OCI-LY3 (cell line): ENCODE data around the gene NUP133.

ENCODE experiments used
- H2AFZ ChIP-seq: fragments of 200-600, 300-600 bp; shearing (Covaris generic); 2 replicates; pipeline ENCODE4 v1.6.0; 2014; ENCODE audit warnings: antibody characterized with exemption, low read depth, low read length
- H3K27ac ChIP-seq: fragments of 200-600, 300-600 bp; sonication (generic); 2 replicates; pipeline ENCODE4 v1.5.1; 2014; ENCODE audit warnings: mild to moderate bottlenecking, low read length, moderate library complexity, mixed read lengths
- H3K27me3 ChIP-seq: fragments of 200-600, 300-600 bp; sonication (generic); 2 replicates; pipeline ENCODE4 v1.6.1; 2014; ENCODE audit warnings: low read depth, low read length, mixed read lengths
- H3K36me3 ChIP-seq: fragments of 200-600, 300-600 bp; sonication (generic); replicated peaks from 2 replicates; pipeline ENCODE3; 2014; ENCODE audit warnings: low read depth, low read length, mixed read lengths
- H3K4me1 ChIP-seq: fragments of 300-600, 200-600 bp; sonication (generic); 2 replicates; pipeline ENCODE4 v1.6.1; 2014; ENCODE audit warnings: low read length, mixed read lengths
- H3K4me2 ChIP-seq: fragments of 200-600, 300-600 bp; sonication (generic); 2 replicates; pipeline ENCODE4 v1.6.1; 2014; ENCODE audit warnings: low read length, mixed read lengths
- H3K4me3 ChIP-seq: fragments of 300-600, 200-600 bp; sonication (generic); 2 replicates; pipeline ENCODE4 v1.5.1; 2014; ENCODE audit warnings: antibody characterized with exemption, mild to moderate bottlenecking, low read length, moderate library complexity
- H3K79me2 ChIP-seq: fragments of 300-600, 200-600 bp; shearing (Covaris generic); 2 replicates; pipeline ENCODE4 v1.6.1; 2014; ENCODE audit warnings: mild to moderate bottlenecking, low read length, mixed read lengths
- H3K9ac ChIP-seq: fragments of 300-600, 200-600 bp; shearing (Covaris generic); 2 replicates; pipeline ENCODE4 v1.6.0; 2014; ENCODE audit warnings: mild to moderate bottlenecking, low read length, moderate library complexity
- H3K9me3 ChIP-seq: fragments of 200-600, 300-600 bp; shearing (Covaris generic); 2 replicates; pipeline ENCODE4 v1.6.1; 2014; ENCODE audit warnings: low read length, mixed read lengths; ENCODE audit not compliant: insufficient read depth
- H4K20me1 ChIP-seq: fragments of 200-600, 300-600 bp; sonication (generic); 2 replicates; pipeline ENCODE4 v1.6.1; 2016; ENCODE audit warnings: low read length, mixed read lengths; ENCODE audit not compliant: insufficient read depth
- EZH2phosphoT487 ChIP-seq: fragments of 200-600 bp; shearing (Covaris generic); IDR thresholded peaks from 2 replicates; pipeline ENCODE4 v1.6.1; 2018; ENCODE audit warnings: antibody characterized with exemption, mixed run types, low read depth
- TF ChIP-seq, protein P1 (sequence below): fragments of 200-600, 300-600 bp; sonication (generic); IDR thresholded peaks from 2 replicates; pipeline ENCODE4 v1.5.1; 2014; ENCODE audit warnings: antibody characterized with exemption, low read length, low read depth

Gene NUP133

DNA sequence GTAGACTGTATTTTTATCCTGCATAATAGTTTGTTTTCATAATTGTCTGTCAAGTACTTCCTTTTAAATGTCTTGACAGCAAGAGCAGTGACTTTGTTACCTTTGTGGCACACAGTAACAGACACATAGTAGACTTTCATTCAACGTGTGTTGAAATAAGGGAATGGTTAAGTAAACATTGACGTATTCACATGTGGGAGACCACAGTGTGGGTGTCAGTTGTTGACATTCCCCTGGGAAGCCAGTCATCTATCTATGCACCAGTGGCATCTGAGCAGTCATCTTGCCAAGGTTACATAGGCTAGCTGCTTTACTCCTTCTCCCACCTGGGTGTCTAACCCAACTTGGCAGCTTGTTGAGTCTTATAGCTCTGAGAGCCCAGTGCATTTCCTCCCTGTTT lies 1.4 kb upstream of the NUP133 start:
- Histone ChIP-seq H4K20me1 (no peaks in the 10 kb centered on the region), H3K27ac (no peak overlapping the region), H3K79me2 (peaks cover 28% of the 10 kb centered on the region), H3K9ac (no peak overlapping the region), H2AFZ (no peak overlapping the region), H3K9me3 (no peaks in the 10 kb centered on the region), H3K4me1 (peaks cover 13% of the 10 kb centered on the region), H3K4me2 (no peak overlapping the region), H3K36me3 (peaks cover 8% of the 10 kb centered on the region), H3K27me3 (no peaks in the 10 kb centered on the region), H3K4me3 (no peak overlapping the region)
- TF ChIP-seq EZH2phosphoT487: no peak
- TF ChIP-seq, protein P1, sequence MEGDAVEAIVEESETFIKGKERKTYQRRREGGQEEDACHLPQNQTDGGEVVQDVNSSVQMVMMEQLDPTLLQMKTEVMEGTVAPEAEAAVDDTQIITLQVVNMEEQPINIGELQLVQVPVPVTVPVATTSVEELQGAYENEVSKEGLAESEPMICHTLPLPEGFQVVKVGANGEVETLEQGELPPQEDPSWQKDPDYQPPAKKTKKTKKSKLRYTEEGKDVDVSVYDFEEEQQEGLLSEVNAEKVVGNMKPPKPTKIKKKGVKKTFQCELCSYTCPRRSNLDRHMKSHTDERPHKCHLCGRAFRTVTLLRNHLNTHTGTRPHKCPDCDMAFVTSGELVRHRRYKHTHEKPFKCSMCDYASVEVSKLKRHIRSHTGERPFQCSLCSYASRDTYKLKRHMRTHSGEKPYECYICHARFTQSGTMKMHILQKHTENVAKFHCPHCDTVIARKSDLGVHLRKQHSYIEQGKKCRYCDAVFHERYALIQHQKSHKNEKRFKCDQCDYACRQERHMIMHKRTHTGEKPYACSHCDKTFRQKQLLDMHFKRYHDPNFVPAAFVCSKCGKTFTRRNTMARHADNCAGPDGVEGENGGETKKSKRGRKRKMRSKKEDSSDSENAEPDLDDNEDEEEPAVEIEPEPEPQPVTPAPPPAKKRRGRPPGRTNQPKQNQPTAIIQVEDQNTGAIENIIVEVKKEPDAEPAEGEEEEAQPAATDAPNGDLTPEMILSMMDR: no peak

DNA sequence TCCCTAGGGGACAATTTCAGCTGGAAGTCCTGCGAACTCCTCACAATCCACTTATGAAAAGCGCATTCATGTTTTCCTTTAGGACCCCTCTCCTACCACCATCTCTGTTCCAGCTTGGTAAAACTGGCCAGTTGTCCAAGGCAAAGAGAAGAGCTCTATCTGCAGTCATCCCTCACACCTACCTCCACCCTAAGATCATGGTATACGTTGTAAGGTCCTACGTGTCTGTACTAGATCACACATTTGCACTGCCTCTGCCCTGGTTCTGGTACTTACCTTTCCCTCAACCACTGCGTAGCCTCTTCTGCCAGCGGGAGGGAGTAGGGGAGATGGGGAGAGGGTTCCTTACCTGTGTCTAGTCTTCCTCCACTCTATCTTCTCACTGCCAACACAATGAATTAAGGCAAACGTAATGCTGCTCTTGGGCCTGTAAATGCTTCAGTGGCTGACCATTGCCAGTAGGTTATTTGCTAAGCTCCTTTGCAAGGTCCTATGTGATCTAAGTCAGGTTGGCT lies 739 bp upstream of the NUP133 start:
- H3K4me1 ChIP-seq: peaks cover 13% of the 10 kb centered on the region
- peak overlapping the region; percentile 99 for H2AFZ ChIP-seq
- H3K27me3 ChIP-seq: no peaks in the 10 kb centered on the region
- no peaks in the 10 kb centered on the region for H4K20me1 ChIP-seq
- no peaks in the 10 kb centered on the region for H3K9me3 ChIP-seq
- TF ChIP-seq, protein P1: no peak
- TF ChIP-seq EZH2phosphoT487: no peak
- peak overlapping the region; percentile 95 for H3K4me3 ChIP-seq
- peak overlapping the region; percentile 83 for H3K9ac ChIP-seq
- H3K36me3 ChIP-seq: peaks cover 12% of the 10 kb centered on the region
- H3K4me2 ChIP-seq: peak overlapping the region; percentile 88
- H3K27ac ChIP-seq: 0 out of 2 replicates have a peak overlapping the region, but pooled peaks have one; percentile 39
- peaks cover 31% of the 10 kb centered on the region for H3K79me2 ChIP-seq

DNA sequence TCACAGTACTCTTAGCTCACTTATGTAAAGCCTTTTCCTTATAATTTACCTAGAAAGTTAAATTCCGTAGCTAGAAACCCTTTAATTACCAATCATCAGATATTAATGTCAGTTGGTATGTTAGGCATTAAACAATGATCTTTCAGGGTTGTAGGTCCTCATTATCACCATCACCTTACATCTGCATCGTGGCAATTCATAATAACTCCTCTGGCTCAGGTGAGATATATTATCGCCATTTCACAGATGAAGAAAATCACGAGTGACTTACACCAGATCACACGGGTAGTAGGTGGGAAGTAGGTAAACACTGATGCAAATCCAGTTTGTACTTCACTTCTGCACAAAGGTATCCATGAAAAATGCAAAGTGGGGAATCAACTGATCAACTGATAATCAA lies 639 bp downstream of the NUP133 start:
- peaks cover 13% of the 10 kb centered on the region for H3K4me1 ChIP-seq
- peaks cover 16% of the 10 kb centered on the region for H3K36me3 ChIP-seq
- H3K79me2 ChIP-seq: peaks cover 31% of the 10 kb centered on the region
- H3K4me3 ChIP-seq: peak overlapping the region; percentile 95
- H3K27me3 ChIP-seq: no peaks in the 10 kb centered on the region
- no peaks in the 10 kb centered on the region for H3K9me3 ChIP-seq
- H3K9ac ChIP-seq: peak overlapping the region; percentile 83
- H4K20me1 ChIP-seq: no peaks in the 10 kb centered on the region
- H2AFZ ChIP-seq: peak overlapping the region; percentile 83
- TF ChIP-seq, protein P1: no peak
- TF ChIP-seq EZH2phosphoT487: no peak
- peak overlapping the region; percentile 64 for H3K27ac ChIP-seq
- peak overlapping the region; percentile 98 for H3K4me2 ChIP-seq

DNA sequence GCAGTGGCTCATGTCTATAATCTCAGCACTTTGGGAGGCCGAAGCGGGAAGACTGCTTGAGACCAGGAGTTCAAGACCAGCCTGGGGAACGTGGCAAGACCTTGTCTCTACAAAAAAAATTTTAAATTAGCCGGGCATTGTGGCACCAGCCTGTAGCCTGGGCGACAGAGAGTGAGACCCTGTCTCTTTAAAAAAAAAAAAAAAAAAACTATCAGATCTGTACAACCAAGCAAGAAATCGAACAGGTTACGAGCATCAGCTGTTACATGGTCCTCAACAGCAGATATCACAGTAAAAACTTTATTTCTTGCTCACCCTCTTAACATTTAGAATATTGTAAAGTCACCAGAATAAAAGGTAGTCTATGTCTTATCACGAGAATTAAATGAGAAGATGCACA lies 1.5 kb downstream of the NUP133 start:
- Histone ChIP-seq H2AFZ (no peak overlapping the region), H3K4me2 (peak overlapping the region; percentile 98), H3K4me1 (peaks cover 18% of the 10 kb centered on the region), H3K79me2 (peaks cover 31% of the 10 kb centered on the region), H4K20me1 (no peaks in the 10 kb centered on the region), H3K27me3 (no peaks in the 10 kb centered on the region), H3K27ac (no peak overlapping the region), H3K9ac (0 out of 2 replicates have a peak overlapping the region, but pooled peaks have one; percentile 83), H3K36me3 (peaks cover 20% of the 10 kb centered on the region), H3K4me3 (peak overlapping the region; percentile 95), H3K9me3 (no peaks in the 10 kb centered on the region)
- TF ChIP-seq EZH2phosphoT487: no peak
- TF ChIP-seq, protein P1: no peak
